ENCODE measurements around the gene SPATA2L.

The SPATA2L gene

GRCh38 chr16:89711601-89712273 is 10.2 kb upstream of the SPATA2L start:
- Histone ChIP-seq H3K27ac (ENCODE audit: low read length) (no peak overlapping the region), H3K9ac (ENCODE audit: low read length) (peak overlapping the region; percentile 79)

GRCh38 chr16:89710709-89711564 is 9.4 kb upstream of the SPATA2L start:
- Histone ChIP-seq H3K9ac (ENCODE audit: low read length) (no peak overlapping the region), H3K27ac (ENCODE audit: low read length) (no peak overlapping the region), H3K4me1 (ENCODE audit: control insufficient read depth, low read depth, low read length) (peaks cover 3% of the 10 kb centered on the region), H3K27me3 (ENCODE audit: control insufficient read depth, insufficient read depth, low read length) (peaks cover 4% of the 10 kb centered on the region), H3K4me3 (ENCODE audit: low read length) (no peak overlapping the region), H3K9me3 (ENCODE audit: control insufficient read depth, low read depth, low read length) (no peaks in the 10 kb centered on the region), H3K36me3 (ENCODE audit: control insufficient read depth, low read depth, low read length) (no peaks in the 10 kb centered on the region)

More at GRCh38 chr16:89711601-89712273, 10.2 kb upstream of the SPATA2L start:
- peak overlapping the region; percentile 64 for H3K4me3 ChIP-seq (ENCODE audit: low read length)
- no peaks in the 10 kb centered on the region for H3K4me1 ChIP-seq (ENCODE audit: control insufficient read depth, low read depth, low read length)
- H3K9me3 ChIP-seq (ENCODE audit: control insufficient read depth, low read depth, low read length), result no peaks in the 10 kb centered on the region
- H3K36me3 ChIP-seq (ENCODE audit: control insufficient read depth, low read depth, low read length), result no peaks in the 10 kb centered on the region
- H3K27me3 ChIP-seq (ENCODE audit: control insufficient read depth, insufficient read depth, low read length), result peaks cover 4% of the 10 kb centered on the region

GRCh38 chr16:89709716-89710432 is 8.4 kb upstream of the SPATA2L start:
- Histone ChIP-seq H3K27ac (ENCODE audit: low read length) (no peak overlapping the region), H3K27me3 (ENCODE audit: control insufficient read depth, insufficient read depth, low read length) (peaks cover 4% of the 10 kb centered on the region), H3K4me1 (ENCODE audit: control insufficient read depth, low read depth, low read length) (peaks cover 3% of the 10 kb centered on the region), H3K4me3 (ENCODE audit: low read length) (no peak overlapping the region), H3K9me3 (ENCODE audit: control insufficient read depth, low read depth, low read length) (no peaks in the 10 kb centered on the region), H3K36me3 (ENCODE audit: control insufficient read depth, low read depth, low read length) (no peaks in the 10 kb centered on the region), H3K9ac (ENCODE audit: low read length) (no peak overlapping the region)

- Histone ChIP-seq H3K27me3 (ENCODE audit: control insufficient read depth, insufficient read depth, low read length) (peaks cover under 1% of the 10 kb centered on the region), H3K4me1 (ENCODE audit: control insufficient read depth, low read depth, low read length) (peaks cover 3% of the 10 kb centered on the region), H3K9ac (ENCODE audit: low read length) (no peak overlapping the region), H3K36me3 (ENCODE audit: control insufficient read depth, low read depth, low read length) (no peaks in the 10 kb centered on the region), H3K9me3 (ENCODE audit: control insufficient read depth, low read depth, low read length) (no peaks in the 10 kb centered on the region), H3K27ac (ENCODE audit: low read length) (no peak overlapping the region), H3K4me3 (ENCODE audit: low read length) (no peak overlapping the region)
Measured at GRCh38 chr16:89709166-89709565, 7.7 kb upstream of the SPATA2L start.

- Histone ChIP-seq H3K36me3 (ENCODE audit: control insufficient read depth, low read depth, low read length) (no peaks in the 10 kb centered on the region), H3K27me3 (ENCODE audit: control insufficient read depth, insufficient read depth, low read length) (peaks cover 2% of the 10 kb centered on the region), H3K27ac (ENCODE audit: low read length) (no peak overlapping the region), H3K9ac (ENCODE audit: low read length) (no peak overlapping the region), H3K4me3 (ENCODE audit: low read length) (no peak overlapping the region), H3K9me3 (ENCODE audit: control insufficient read depth, low read depth, low read length) (no peaks in the 10 kb centered on the region), H3K4me1 (ENCODE audit: control insufficient read depth, low read depth, low read length) (peaks cover 3% of the 10 kb centered on the region)
Measured at GRCh38 chr16:89708481-89708931, 7.0 kb upstream of the SPATA2L start.

GRCh38 chr16:89707695-89708094 is 6.2 kb upstream of the SPATA2L start:
- H3K9ac ChIP-seq (ENCODE audit: low read length), result no peak overlapping the region
- H3K36me3 ChIP-seq (ENCODE audit: control insufficient read depth, low read depth, low read length), result no peaks in the 10 kb centered on the region
- peaks cover 3% of the 10 kb centered on the region for H3K4me1 ChIP-seq (ENCODE audit: control insufficient read depth, low read depth, low read length)
- peaks cover 9% of the 10 kb centered on the region for H3K27me3 ChIP-seq (ENCODE audit: control insufficient read depth, insufficient read depth, low read length)
- no peak overlapping the region for H3K4me3 ChIP-seq (ENCODE audit: low read length)
- H3K27ac ChIP-seq (ENCODE audit: low read length), result no peak overlapping the region
- no peaks in the 10 kb centered on the region for H3K9me3 ChIP-seq (ENCODE audit: control insufficient read depth, low read depth, low read length)

- Histone ChIP-seq H3K4me1 (ENCODE audit: control insufficient read depth, low read depth, low read length) (peaks cover 3% of the 10 kb centered on the region), H3K27me3 (ENCODE audit: control insufficient read depth, insufficient read depth, low read length) (peaks cover 9% of the 10 kb centered on the region), H3K9ac (ENCODE audit: low read length) (no peak overlapping the region), H3K9me3 (ENCODE audit: control insufficient read depth, low read depth, low read length) (no peaks in the 10 kb centered on the region), H3K4me3 (ENCODE audit: low read length) (no peak overlapping the region), H3K36me3 (ENCODE audit: control insufficient read depth, low read depth, low read length) (no peaks in the 10 kb centered on the region), H3K27ac (ENCODE audit: low read length) (no peak overlapping the region)
Measured at GRCh38 chr16:89706518-89707260, 5.2 kb upstream of the SPATA2L start.

- no peak overlapping the region for H3K4me3 ChIP-seq (ENCODE audit: low read length)
- H3K9me3 ChIP-seq (ENCODE audit: control insufficient read depth, low read depth, low read length), result no peaks in the 10 kb centered on the region
- no peaks in the 10 kb centered on the region for H3K36me3 ChIP-seq (ENCODE audit: control insufficient read depth, low read depth, low read length)
- H3K9ac ChIP-seq (ENCODE audit: low read length), result no peak overlapping the region
- H3K4me1 ChIP-seq (ENCODE audit: control insufficient read depth, low read depth, low read length), result peaks cover 7% of the 10 kb centered on the region
- no peak overlapping the region for H3K27ac ChIP-seq (ENCODE audit: low read length)
- peaks cover 9% of the 10 kb centered on the region for H3K27me3 ChIP-seq (ENCODE audit: control insufficient read depth, insufficient read depth, low read length)
Measured at GRCh38 chr16:89705006-89705405, 3.5 kb upstream of the SPATA2L start.

GRCh38 chr16:89704281-89704680 is 2.8 kb upstream of the SPATA2L start:
- Histone ChIP-seq H3K4me3 (ENCODE audit: low read length) (no peak overlapping the region), H3K4me1 (ENCODE audit: control insufficient read depth, low read depth, low read length) (peaks cover 11% of the 10 kb centered on the region), H3K9me3 (ENCODE audit: control insufficient read depth, low read depth, low read length) (no peaks in the 10 kb centered on the region), H3K27ac (ENCODE audit: low read length) (no peak overlapping the region), H3K9ac (ENCODE audit: low read length) (no peak overlapping the region), H3K36me3 (ENCODE audit: control insufficient read depth, low read depth, low read length) (no peaks in the 10 kb centered on the region), H3K27me3 (ENCODE audit: control insufficient read depth, insufficient read depth, low read length) (peaks cover 9% of the 10 kb centered on the region)

- peak overlapping the region; percentile 77 for H3K4me3 ChIP-seq (ENCODE audit: low read length)
- peak overlapping the region; percentile 63 for H3K9ac ChIP-seq (ENCODE audit: low read length)
- no peaks in the 10 kb centered on the region for H3K9me3 ChIP-seq (ENCODE audit: control insufficient read depth, low read depth, low read length)
- peaks cover 9% of the 10 kb centered on the region for H3K27me3 ChIP-seq (ENCODE audit: control insufficient read depth, insufficient read depth, low read length)
- peaks cover 10% of the 10 kb centered on the region for H3K4me1 ChIP-seq (ENCODE audit: control insufficient read depth, low read depth, low read length)
- no peaks in the 10 kb centered on the region for H3K36me3 ChIP-seq (ENCODE audit: control insufficient read depth, low read depth, low read length)
- H3K27ac ChIP-seq (ENCODE audit: low read length), result no peak overlapping the region
Measured at GRCh38 chr16:89700649-89701424, 668 bp downstream of the SPATA2L start.

All from iPS-18a (cell line).